ENCODE results near the gene ADGRL1. TPM values are rescaled to one million over a fixed set of nuclear protein-coding genes. Genes with fewer than 3 reads are reported as not detected.
A peak's percentile ranks its signal among the peaks of the same experiment; 100 is the strongest.
"Not testable (repeated sequence)": the region's sequence is repeated elsewhere in the genome, so short reads cannot be mapped to it uniquely, and the experiment has no call there.

The ADGRL1 gene
- total RNA-seq, 2 donors from 2014 or later = 70.8 to 82.6 TPM

DNA sequence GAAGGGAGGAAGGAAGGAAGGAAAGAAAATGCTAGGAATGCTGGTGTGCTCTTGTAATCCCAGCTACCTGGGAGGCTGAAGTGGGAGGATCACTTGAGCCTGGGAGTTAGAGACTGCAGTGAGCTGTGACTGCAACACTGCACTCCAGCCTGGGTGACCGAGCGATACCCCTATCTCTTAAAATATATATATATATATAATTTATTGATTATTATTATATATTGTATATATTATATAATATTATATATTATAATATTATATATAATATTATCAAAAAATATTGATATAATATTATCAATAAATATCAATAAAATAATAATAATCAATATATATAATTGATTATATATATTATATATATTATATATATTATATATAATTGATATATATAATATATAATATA lies 8.6 kb upstream of the ADGRL1 start:
- TF ChIP-seq, protein P1, sequence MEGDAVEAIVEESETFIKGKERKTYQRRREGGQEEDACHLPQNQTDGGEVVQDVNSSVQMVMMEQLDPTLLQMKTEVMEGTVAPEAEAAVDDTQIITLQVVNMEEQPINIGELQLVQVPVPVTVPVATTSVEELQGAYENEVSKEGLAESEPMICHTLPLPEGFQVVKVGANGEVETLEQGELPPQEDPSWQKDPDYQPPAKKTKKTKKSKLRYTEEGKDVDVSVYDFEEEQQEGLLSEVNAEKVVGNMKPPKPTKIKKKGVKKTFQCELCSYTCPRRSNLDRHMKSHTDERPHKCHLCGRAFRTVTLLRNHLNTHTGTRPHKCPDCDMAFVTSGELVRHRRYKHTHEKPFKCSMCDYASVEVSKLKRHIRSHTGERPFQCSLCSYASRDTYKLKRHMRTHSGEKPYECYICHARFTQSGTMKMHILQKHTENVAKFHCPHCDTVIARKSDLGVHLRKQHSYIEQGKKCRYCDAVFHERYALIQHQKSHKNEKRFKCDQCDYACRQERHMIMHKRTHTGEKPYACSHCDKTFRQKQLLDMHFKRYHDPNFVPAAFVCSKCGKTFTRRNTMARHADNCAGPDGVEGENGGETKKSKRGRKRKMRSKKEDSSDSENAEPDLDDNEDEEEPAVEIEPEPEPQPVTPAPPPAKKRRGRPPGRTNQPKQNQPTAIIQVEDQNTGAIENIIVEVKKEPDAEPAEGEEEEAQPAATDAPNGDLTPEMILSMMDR (conservative IDR thresholded peaks at IDR 0.05) = no peak
- Mint-ChIP-seq H3K9me3 (no peaks in the 10 kb centered on the region), H3K4me3 (no peak overlapping the region), H3K4me1 (peaks cover 1% of the 10 kb centered on the region), H3K27ac (no peak overlapping the region), H3K36me3 (ENCODE audit: low read depth) (no peaks in the 10 kb centered on the region), H3K27me3 (ENCODE audit: insufficient read depth) (peaks cover 17% of the 10 kb centered on the region)
- no peaks in the 10 kb centered on the region for H3K27me3 ChIP-seq (ENCODE audit: control insufficient read depth, insufficient read depth, low read length, poor library complexity, severe bottlenecking)
- H3K4me1 ChIP-seq (ENCODE audit: control insufficient read depth, insufficient read depth, low read length) = no peaks in the 10 kb centered on the region
- no peak overlapping the region for H3K4me3 ChIP-seq (ENCODE audit: low read length)
- no peak overlapping the region for H3K9ac ChIP-seq (ENCODE audit: extremely low read depth, low read length, poor library complexity, severe bottlenecking)
- no peak overlapping the region for H3K27ac ChIP-seq (ENCODE audit: low read depth, low read length)
- no peak for DNase-seq
- H3K9me3 ChIP-seq (ENCODE audit: control insufficient read depth, low read length) = no peaks in the 10 kb centered on the region
- WGBS, 2 experiments (ENCODE audit: insufficient coverage in 1 of 2, insufficient read length in 1 of 2) = no CpG with 5 or more reads among the region's 2 CpGs
- H3K36me3 ChIP-seq (ENCODE audit: control insufficient read depth, insufficient read depth, low read length) = no peaks in the 10 kb centered on the region

DNA sequence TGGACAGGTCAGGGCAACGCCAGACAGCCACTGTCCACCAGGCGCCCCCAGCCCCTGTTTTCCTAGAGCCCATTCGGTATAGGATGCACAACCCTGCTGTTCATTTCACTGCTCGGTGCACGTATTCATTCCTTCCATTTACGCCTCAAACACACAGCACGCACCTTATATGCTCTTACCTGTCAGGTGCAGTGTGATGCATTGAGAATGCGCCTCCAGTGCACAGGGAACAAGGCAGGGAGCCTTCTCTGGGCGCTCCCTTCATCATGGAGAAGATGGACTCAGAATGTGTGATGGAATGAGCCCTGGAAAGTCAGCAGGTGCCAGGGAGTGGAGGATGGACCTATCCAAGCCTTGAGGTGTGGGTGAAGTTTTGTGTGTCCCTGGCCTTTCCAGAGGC lies 4.2 kb upstream of the ADGRL1 start:
- H3K4me1 Mint-ChIP-seq; H3K9me3 Mint-ChIP-seq; H3K27me3 ChIP-seq (ENCODE audit: control insufficient read depth, insufficient read depth, low read length, poor library complexity, severe bottlenecking); H3K36me3 ChIP-seq (ENCODE audit: control insufficient read depth, insufficient read depth, low read length); H3K4me1 ChIP-seq (ENCODE audit: control insufficient read depth, insufficient read depth, low read length); H3K36me3 Mint-ChIP-seq (ENCODE audit: low read depth); H3K27ac Mint-ChIP-seq; H3K27ac ChIP-seq (ENCODE audit: low read depth, low read length); H3K4me3 ChIP-seq (ENCODE audit: low read length); DNase-seq; H3K9me3 ChIP-seq (ENCODE audit: control insufficient read depth, low read length); H3K9ac ChIP-seq (ENCODE audit: extremely low read depth, low read length, poor library complexity, severe bottlenecking): not testable (repeated sequence)
- Mint-ChIP-seq H3K27me3 (ENCODE audit: insufficient read depth) (peaks cover 34% of the 10 kb centered on the region), H3K4me3 (peak overlapping the region; percentile 49)
- WGBS, 2 experiments (ENCODE audit: insufficient coverage in 1 of 2, insufficient read length in 1 of 2) = 94 to 96% methylated on average over 6 to 9 of the region's 9 CpGs

DNA sequence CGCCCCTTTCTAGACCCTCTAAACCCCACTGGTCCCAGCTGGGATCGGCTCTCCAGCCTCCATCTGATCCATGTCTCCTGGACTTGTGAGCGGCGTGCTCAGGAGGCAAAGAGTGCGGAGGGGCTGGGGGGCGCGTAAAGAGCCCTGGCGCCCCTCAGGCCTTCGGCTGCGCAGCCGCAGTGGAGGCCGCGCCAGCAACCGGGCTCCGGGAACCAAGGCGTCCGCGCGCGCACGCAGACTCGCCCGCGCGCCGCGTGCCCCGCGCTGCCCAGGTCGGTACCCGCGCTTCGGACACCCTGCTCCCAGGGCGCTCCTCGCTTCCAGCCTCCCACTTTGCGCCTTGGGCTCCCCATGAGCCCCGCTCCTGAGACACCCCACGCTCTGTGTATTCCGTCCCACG lies 3.4 kb upstream of the ADGRL1 start:
- H3K9ac ChIP-seq (ENCODE audit: extremely low read depth, low read length, poor library complexity, severe bottlenecking); H3K4me3 ChIP-seq (ENCODE audit: low read length); H3K27ac Mint-ChIP-seq; DNase-seq; H3K27me3 ChIP-seq (ENCODE audit: control insufficient read depth, insufficient read depth, low read length, poor library complexity, severe bottlenecking); H3K4me1 ChIP-seq (ENCODE audit: control insufficient read depth, insufficient read depth, low read length); H3K9me3 ChIP-seq (ENCODE audit: control insufficient read depth, low read length); H3K27ac ChIP-seq (ENCODE audit: low read depth, low read length); H3K4me1 Mint-ChIP-seq; H3K9me3 Mint-ChIP-seq; H3K36me3 ChIP-seq (ENCODE audit: control insufficient read depth, insufficient read depth, low read length); H3K36me3 Mint-ChIP-seq (ENCODE audit: low read depth): not testable (repeated sequence)
- Mint-ChIP-seq H3K4me3 (peak overlapping the region; percentile 49), H3K27me3 (ENCODE audit: insufficient read depth) (peaks cover 34% of the 10 kb centered on the region)
- WGBS, 2 experiments (ENCODE audit: insufficient coverage in 1 of 2, insufficient read length in 1 of 2) = 59 to 83% methylated on average over 29 to 40 of the region's 40 CpGs

DNA sequence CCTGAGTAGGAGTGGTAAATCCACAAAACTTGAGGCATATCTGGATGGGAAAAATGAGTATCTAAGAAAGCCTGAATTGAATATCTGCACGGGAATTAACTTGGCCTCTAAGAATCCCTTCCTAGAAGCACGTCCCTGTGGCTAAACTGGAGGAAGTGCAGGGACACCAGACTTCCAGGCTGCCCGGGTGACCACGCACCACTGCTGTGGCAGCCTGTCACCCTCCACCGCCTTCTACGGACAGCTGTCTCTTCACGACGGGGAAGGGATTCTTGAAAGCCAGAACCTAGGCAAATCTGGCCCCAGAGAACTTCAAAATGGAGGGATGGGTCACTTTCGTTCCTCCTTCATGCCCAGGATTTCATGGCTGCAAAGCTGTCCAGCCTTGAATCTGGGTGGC lies 2.5 kb upstream of the ADGRL1 start:
- H3K27me3 ChIP-seq (ENCODE audit: control insufficient read depth, insufficient read depth, low read length, poor library complexity, severe bottlenecking); H3K9me3 Mint-ChIP-seq; H3K9ac ChIP-seq (ENCODE audit: extremely low read depth, low read length, poor library complexity, severe bottlenecking); H3K27ac Mint-ChIP-seq; H3K27ac ChIP-seq (ENCODE audit: low read depth, low read length); H3K36me3 Mint-ChIP-seq (ENCODE audit: low read depth); H3K9me3 ChIP-seq (ENCODE audit: control insufficient read depth, low read length); H3K4me1 ChIP-seq (ENCODE audit: control insufficient read depth, insufficient read depth, low read length); H3K4me3 Mint-ChIP-seq; H3K4me3 ChIP-seq (ENCODE audit: low read length); DNase-seq; H3K36me3 ChIP-seq (ENCODE audit: control insufficient read depth, insufficient read depth, low read length): not testable (repeated sequence)
- peaks cover 34% of the 10 kb centered on the region for H3K27me3 Mint-ChIP-seq (ENCODE audit: insufficient read depth)
- WGBS, 2 experiments (ENCODE audit: insufficient coverage in 1 of 2, insufficient read length in 1 of 2) = 86 to 90% methylated on average over 8 to 9 of the region's 9 CpGs
- H3K4me1 Mint-ChIP-seq = peaks cover 11% of the 10 kb centered on the region

DNA sequence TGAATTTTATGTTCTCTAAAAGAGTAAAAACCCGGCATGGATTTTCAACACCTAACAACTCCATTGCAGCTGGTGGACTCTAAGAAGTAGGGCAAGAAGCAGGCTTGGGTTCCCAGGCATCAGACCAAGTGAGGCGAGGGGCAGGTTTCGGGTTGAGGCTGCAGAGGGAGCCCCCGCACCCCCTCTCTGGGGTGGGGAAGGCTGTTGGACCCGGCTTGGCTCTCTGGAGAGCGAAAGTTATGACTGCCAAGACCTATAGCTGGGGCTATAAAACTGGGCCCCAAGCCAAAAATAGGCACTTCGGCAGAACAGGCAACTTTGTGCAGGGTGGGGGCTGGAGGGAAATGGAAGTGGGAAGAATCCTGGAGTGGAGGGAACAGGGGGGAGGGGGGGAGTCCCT lies 1.8 kb upstream of the ADGRL1 start:
- Mint-ChIP-seq H3K4me1 (peaks cover 11% of the 10 kb centered on the region), H3K27me3 (ENCODE audit: insufficient read depth) (peaks cover 34% of the 10 kb centered on the region), H3K4me3 (peak overlapping the region; percentile 78)
- not testable (repeated sequence) for H3K9me3 Mint-ChIP-seq; H3K36me3 Mint-ChIP-seq (ENCODE audit: low read depth); H3K4me1 ChIP-seq (ENCODE audit: control insufficient read depth, insufficient read depth, low read length); H3K36me3 ChIP-seq (ENCODE audit: control insufficient read depth, insufficient read depth, low read length); H3K27me3 ChIP-seq (ENCODE audit: control insufficient read depth, insufficient read depth, low read length, poor library complexity, severe bottlenecking); H3K27ac ChIP-seq (ENCODE audit: low read depth, low read length); H3K9me3 ChIP-seq (ENCODE audit: control insufficient read depth, low read length); H3K27ac Mint-ChIP-seq; H3K9ac ChIP-seq (ENCODE audit: extremely low read depth, low read length, poor library complexity, severe bottlenecking); DNase-seq
- peak overlapping the region; percentile 82 for H3K4me3 ChIP-seq (ENCODE audit: low read length)
- WGBS, 2 experiments (ENCODE audit: insufficient coverage in 1 of 2, insufficient read length in 1 of 2) = 79% methylated on average over 6 of the region's 7 CpGs; no CpG with 5 or more reads in 1 of the 2 experiments

DNA sequence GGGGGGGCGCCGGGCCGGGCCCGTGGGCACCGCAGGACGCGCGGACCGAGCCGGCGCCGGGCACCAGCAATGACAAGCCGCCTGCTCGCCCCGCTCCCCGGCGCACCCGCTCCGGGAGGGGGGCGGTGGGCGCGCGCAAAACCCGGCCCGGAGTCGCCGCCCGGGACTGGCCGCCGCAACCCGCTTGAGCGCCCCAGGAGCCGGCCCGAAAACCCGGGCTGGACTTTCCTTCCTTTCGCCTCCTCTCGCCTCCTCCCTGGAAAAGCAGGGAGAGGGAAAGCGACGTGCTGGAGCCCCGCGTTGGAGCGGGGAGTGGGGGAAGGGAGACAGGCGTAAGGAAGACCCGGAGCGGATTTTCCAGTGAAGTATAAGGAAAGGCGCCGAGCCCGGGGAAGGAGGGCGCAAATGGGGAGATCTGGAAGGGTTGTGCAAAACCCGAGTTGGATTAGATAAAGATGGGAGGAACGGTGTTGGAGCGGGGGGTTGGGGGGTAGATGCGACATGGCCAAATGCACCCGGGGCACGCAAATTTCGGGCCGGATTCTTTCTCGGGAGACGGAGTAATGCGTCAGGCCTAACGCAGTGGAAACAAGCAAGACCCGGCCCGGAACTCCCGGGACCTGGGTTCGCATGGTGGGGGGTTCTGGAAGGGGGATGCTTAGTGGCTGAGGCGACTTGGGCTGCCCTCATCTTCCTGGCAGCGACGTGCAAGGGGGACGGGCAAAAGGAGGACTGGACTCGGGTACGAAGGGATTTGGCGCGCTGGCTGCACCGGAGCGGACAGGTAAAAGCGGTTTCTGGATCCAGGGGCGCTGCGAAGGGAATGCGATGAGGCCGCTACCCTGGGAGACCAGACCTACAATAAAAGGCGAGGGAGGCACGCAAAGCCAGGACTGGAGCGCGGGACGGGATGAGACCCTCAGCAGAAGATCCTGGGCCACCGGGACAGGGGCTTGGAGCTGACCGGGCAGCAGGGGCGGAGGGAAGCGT lies 1.1 kb upstream of the ADGRL1 start:
- Histone ChIP-seq H3K9ac (ENCODE audit: extremely low read depth, low read length, poor library complexity, severe bottlenecking) (peak overlapping the region; percentile 82), H3K4me3 (ENCODE audit: low read length) (peak overlapping the region; percentile 82), H3K27ac (ENCODE audit: low read depth, low read length) (peak overlapping the region; percentile 91)
- not testable (repeated sequence) for H3K27me3 ChIP-seq (ENCODE audit: control insufficient read depth, insufficient read depth, low read length, poor library complexity, severe bottlenecking); H3K4me1 ChIP-seq (ENCODE audit: control insufficient read depth, insufficient read depth, low read length); H3K9me3 ChIP-seq (ENCODE audit: control insufficient read depth, low read length); H3K36me3 ChIP-seq (ENCODE audit: control insufficient read depth, insufficient read depth, low read length); H3K9me3 Mint-ChIP-seq; H3K36me3 Mint-ChIP-seq (ENCODE audit: low read depth)
- peak overlapping the region; percentile 78 for H3K4me3 Mint-ChIP-seq
- WGBS, 2 experiments (ENCODE audit: insufficient coverage in 1 of 2, insufficient read length in 1 of 2) = 1 to 2% methylated on average over 36 to 88 of the region's 89 CpGs
- peaks cover 11% of the 10 kb centered on the region for H3K4me1 Mint-ChIP-seq
- H3K27ac Mint-ChIP-seq = peak overlapping the region; percentile 97
- peak; percentile 98 for DNase-seq
- H3K27me3 Mint-ChIP-seq (ENCODE audit: insufficient read depth) = peaks cover 34% of the 10 kb centered on the region

Measured in endodermal cell (in vitro differentiated cells).